GM12878 (cell line): Measurements from ENCODE around the gene SWSAP1. TPM values are rescaled to one million over a fixed set of nuclear protein-coding genes. Genes with fewer than 3 reads are reported as not detected.

Experiments
- GABPA ChIP-seq: IDR thresholded peaks from 2 replicates; pipeline ENCODE4 v1.6.1; 2014; ENCODE audit warnings: antibody characterized with exemption, low read depth, mild to moderate bottlenecking, inconsistent platforms
- HCFC1 ChIP-seq: fragments of 150-350 bp; IDR thresholded peaks from 2 replicates; pipeline ENCODE4 v1.6.1; 2014; ENCODE audit warnings: low read length
- IRF4 ChIP-seq: IDR thresholded peaks from 2 replicates; pipeline ENCODE4 v1.6.1; 2011; ENCODE audit warnings: low read depth, low read length
- KDM1A ChIP-seq: fragments of 200-600 bp; sonication (generic); IDR thresholded peaks from 2 replicates; pipeline ENCODE4 v1.6.1; 2016; ENCODE audit warnings: borderline replicate concordance
- NR2C1 ChIP-seq: fragments of 450-650 bp; IDR thresholded peaks from 2 replicates; pipeline ENCODE4 v1.6.1; 2017; ENCODE audit warnings: antibody characterized with exemption, mild to moderate bottlenecking, moderate library complexity
- PML ChIP-seq: IDR thresholded peaks from 2 replicates; pipeline ENCODE4 v1.6.1; 2012; ENCODE audit warnings: low read length, inconsistent platforms
- RFX5 ChIP-seq: IDR thresholded peaks from 2 replicates; pipeline ENCODE4 v1.6.1; 2011; ENCODE audit warnings: low read depth, low read length, improper control_type of control experiment
- TCF3 ChIP-seq: IDR thresholded peaks from 2 replicates; pipeline ENCODE4 v1.6.1; 2012; ENCODE audit warnings: low read depth, mild to moderate bottlenecking, low read length, borderline replicate concordance; ENCODE audit not compliant: insufficient read depth
- ZSCAN29 ChIP-seq: fragments of 450-650 bp; IDR thresholded peaks from 2 replicates; pipeline ENCODE4 v1.6.1; 2017; ENCODE audit warnings: mild to moderate bottlenecking, moderate library complexity
- polyA plus RNA-seq, 11 experiments: library from polyadenylated mRNA; depleted of rRNA in 4 of 11; unstranded in 6 of 11; stranded (reverse) in 5 of 11; fragments of >200 nt; fragmentation: Nextera tagmentation in 4 of 11; fragmentation: Illumina TruSeq in 1 of 11; extraction: Ambion mirVana in 4 of 11; extraction: Trizol in 1 of 11; gene quantifications; 1 replicate in 1 of 11; 2 replicates in 10 of 11; pipeline versions ENCODE4 v1.2.1 to v1.2.3, GENCODE V29; 2011 to 2016; ENCODE audit warnings: inconsistent platforms in 2 of 11, missing spikeins in 2 of 11, low read depth in 1 of 11
- total RNA-seq, 4 experiments: library from RNA; depleted of rRNA in 3 of 4; stranded (reverse); fragments of >200 nt in 3 of 4; fragmentation: Illumina TruSeq in 1 of 4; extraction: Trizol in 1 of 4; gene quantifications; 2 replicates each; pipeline versions ENCODE4 v1.2.1 to v1.2.3, GENCODE V29; 2013 to 2021
- TF ChIP-seq, protein P1 (sequence below): fragments of 450-650 bp; IDR thresholded peaks from 2 replicates; pipeline ENCODE4 v1.6.1; 2016; ENCODE audit warnings: mild to moderate bottlenecking, moderate library complexity, borderline replicate concordance
- TF ChIP-seq, protein P2 (sequence below): IDR thresholded peaks from 2 replicates; pipeline ENCODE4 v1.6.1; 2011; ENCODE audit warnings: mild to moderate bottlenecking, low read depth, low read length, moderate library complexity; ENCODE audit not compliant: insufficient replicate concordance
- TF ChIP-seq, protein P3 (sequence below): fragments of 450-650 bp; IDR thresholded peaks from 2 replicates; pipeline ENCODE4 v1.6.1; 2017; ENCODE audit warnings: mild to moderate bottlenecking, low read depth, inconsistent platforms; ENCODE audit not compliant: poor library complexity, severe bottlenecking
- TF ChIP-seq, protein P4 (sequence below): fragments of 450-650 bp; IDR thresholded peaks from 2 replicates; pipeline ENCODE4 v1.6.1; 2014; ENCODE audit warnings: mild to moderate bottlenecking
- TF ChIP-seq, protein P5 (sequence below): fragments of 450-650 bp; IDR thresholded peaks from 2 replicates; pipeline ENCODE4 v1.6.1; 2018; ENCODE audit warnings: borderline replicate concordance, mild to moderate bottlenecking; ENCODE audit not compliant: partially characterized antibody
- TF ChIP-seq, protein P6 (sequence below): fragments of 450-650 bp; IDR thresholded peaks from 2 replicates; pipeline ENCODE4 v1.6.1; 2017; ENCODE audit warnings: low read depth, mild to moderate bottlenecking, moderate library complexity

Gene SWSAP1
- total and polyA plus RNA-seq, 10 of the 15 experiments (the other 5 are each of a cell fraction or from before 2014, with no cell fraction given): 0.18 to 6.5 (median 2.4) TPM

DNA sequence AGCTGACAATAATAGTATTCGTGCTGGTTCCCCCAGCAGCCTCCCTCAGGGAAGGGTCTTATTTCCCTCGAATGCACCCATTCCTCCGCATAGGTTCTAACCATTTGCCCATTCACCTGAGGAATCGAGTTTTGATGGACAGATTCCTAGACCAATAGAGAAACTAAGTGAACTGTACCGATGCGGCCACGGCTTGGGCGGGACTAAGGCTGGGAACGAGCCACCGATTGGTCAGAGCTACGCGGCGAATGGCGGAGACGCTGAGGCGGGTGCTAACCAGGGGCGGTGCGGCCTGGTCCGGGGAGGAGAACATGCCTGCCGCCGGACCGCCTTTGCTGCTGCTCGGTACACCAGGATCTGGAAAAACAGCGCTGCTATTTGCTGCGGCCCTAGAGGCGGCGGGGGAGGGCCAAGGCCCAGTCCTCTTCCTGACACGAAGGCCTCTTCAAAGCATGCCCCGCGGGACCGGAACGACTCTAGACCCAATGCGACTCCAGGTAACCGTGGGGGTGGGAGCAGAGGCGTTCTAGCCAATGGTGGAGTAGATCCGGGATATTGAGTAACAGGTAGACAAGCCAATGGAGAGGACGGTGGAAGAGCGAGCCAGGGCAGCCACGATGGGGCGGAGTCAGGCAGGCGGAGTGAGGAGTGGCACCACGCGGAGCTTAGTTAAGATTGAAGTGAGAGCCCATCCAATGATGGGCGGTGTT is at the start of gene SWSAP1 (continued):
- TF ChIP-seq GABPA: peak; percentile 79; the same call in 1 of the 2 replicates
- TF ChIP-seq, protein P1, sequence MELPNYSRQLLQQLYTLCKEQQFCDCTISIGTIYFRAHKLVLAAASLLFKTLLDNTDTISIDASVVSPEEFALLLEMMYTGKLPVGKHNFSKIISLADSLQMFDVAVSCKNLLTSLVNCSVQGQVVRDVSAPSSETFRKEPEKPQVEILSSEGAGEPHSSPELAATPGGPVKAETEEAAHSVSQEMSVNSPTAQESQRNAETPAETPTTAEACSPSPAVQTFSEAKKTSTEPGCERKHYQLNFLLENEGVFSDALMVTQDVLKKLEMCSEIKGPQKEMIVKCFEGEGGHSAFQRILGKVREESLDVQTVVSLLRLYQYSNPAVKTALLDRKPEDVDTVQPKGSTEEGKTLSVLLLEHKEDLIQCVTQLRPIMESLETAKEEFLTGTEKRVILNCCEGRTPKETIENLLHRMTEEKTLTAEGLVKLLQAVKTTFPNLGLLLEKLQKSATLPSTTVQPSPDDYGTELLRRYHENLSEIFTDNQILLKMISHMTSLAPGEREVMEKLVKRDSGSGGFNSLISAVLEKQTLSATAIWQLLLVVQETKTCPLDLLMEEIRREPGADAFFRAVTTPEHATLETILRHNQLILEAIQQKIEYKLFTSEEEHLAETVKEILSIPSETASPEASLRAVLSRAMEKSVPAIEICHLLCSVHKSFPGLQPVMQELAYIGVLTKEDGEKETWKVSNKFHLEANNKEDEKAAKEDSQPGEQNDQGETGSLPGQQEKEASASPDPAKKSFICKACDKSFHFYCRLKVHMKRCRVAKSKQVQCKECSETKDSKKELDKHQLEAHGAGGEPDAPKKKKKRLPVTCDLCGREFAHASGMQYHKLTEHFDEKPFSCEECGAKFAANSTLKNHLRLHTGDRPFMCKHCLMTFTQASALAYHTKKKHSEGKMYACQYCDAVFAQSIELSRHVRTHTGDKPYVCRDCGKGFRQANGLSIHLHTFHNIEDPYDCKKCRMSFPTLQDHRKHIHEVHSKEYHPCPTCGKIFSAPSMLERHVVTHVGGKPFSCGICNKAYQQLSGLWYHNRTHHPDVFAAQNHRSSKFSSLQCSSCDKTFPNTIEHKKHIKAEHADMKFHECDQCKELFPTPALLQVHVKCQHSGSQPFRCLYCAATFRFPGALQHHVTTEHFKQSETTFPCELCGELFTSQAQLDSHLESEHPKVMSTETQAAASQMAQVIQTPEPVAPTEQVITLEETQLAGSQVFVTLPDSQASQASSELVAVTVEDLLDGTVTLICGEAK: peak; percentile 82; the same call in 1 of the 2 replicates
- TF ChIP-seq IRF4: 0 out of 2 replicates have a peak, but pooled peaks have one; percentile 9
- TF ChIP-seq TCF3: 0 out of 2 replicates have a peak, but pooled peaks have one; percentile 14
- TF ChIP-seq, protein P2, sequence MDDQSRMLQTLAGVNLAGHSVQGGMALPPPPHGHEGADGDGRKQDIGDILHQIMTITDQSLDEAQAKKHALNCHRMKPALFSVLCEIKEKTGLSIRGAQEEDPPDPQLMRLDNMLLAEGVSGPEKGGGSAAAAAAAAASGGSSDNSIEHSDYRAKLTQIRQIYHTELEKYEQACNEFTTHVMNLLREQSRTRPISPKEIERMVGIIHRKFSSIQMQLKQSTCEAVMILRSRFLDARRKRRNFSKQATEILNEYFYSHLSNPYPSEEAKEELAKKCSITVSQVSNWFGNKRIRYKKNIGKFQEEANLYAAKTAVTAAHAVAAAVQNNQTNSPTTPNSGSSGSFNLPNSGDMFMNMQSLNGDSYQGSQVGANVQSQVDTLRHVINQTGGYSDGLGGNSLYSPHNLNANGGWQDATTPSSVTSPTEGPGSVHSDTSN: peak; percentile 97
- TF ChIP-seq, protein P3, sequence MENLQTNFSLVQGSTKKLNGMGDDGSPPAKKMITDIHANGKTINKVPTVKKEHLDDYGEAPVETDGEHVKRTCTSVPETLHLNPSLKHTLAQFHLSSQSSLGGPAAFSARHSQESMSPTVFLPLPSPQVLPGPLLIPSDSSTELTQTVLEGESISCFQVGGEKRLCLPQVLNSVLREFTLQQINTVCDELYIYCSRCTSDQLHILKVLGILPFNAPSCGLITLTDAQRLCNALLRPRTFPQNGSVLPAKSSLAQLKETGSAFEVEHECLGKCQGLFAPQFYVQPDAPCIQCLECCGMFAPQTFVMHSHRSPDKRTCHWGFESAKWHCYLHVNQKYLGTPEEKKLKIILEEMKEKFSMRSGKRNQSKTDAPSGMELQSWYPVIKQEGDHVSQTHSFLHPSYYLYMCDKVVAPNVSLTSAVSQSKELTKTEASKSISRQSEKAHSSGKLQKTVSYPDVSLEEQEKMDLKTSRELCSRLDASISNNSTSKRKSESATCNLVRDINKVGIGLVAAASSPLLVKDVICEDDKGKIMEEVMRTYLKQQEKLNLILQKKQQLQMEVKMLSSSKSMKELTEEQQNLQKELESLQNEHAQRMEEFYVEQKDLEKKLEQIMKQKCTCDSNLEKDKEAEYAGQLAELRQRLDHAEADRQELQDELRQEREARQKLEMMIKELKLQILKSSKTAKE: peak; percentile 17
- TF ChIP-seq RFX5: 0 out of 2 replicates have a peak, but pooled peaks have one; percentile 12
- TF ChIP-seq PML: peak; percentile 86; the same call in 1 of the 2 replicates
- TF ChIP-seq, protein P4, sequence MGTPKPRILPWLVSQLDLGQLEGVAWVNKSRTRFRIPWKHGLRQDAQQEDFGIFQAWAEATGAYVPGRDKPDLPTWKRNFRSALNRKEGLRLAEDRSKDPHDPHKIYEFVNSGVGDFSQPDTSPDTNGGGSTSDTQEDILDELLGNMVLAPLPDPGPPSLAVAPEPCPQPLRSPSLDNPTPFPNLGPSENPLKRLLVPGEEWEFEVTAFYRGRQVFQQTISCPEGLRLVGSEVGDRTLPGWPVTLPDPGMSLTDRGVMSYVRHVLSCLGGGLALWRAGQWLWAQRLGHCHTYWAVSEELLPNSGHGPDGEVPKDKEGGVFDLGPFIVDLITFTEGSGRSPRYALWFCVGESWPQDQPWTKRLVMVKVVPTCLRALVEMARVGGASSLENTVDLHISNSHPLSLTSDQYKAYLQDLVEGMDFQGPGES: peak; percentile 83
- TF ChIP-seq, protein P5, sequence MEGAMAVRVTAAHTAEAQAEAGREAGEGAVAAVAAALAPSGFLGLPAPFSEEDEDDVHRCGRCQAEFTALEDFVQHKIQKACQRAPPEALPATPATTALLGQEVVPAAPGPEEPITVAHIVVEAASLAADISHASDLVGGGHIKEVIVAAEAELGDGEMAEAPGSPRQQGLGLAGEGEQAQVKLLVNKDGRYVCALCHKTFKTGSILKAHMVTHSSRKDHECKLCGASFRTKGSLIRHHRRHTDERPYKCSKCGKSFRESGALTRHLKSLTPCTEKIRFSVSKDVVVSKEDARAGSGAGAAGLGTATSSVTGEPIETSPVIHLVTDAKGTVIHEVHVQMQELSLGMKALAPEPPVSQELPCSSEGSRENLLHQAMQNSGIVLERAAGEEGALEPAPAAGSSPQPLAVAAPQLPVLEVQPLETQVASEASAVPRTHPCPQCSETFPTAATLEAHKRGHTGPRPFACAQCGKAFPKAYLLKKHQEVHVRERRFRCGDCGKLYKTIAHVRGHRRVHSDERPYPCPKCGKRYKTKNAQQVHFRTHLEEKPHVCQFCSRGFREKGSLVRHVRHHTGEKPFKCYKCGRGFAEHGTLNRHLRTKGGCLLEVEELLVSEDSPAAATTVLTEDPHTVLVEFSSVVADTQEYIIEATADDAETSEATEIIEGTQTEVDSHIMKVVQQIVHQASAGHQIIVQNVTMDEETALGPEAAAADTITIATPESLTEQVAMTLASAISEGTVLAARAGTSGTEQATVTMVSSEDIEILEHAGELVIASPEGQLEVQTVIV: peak; percentile 55
- TF ChIP-seq, protein P6, sequence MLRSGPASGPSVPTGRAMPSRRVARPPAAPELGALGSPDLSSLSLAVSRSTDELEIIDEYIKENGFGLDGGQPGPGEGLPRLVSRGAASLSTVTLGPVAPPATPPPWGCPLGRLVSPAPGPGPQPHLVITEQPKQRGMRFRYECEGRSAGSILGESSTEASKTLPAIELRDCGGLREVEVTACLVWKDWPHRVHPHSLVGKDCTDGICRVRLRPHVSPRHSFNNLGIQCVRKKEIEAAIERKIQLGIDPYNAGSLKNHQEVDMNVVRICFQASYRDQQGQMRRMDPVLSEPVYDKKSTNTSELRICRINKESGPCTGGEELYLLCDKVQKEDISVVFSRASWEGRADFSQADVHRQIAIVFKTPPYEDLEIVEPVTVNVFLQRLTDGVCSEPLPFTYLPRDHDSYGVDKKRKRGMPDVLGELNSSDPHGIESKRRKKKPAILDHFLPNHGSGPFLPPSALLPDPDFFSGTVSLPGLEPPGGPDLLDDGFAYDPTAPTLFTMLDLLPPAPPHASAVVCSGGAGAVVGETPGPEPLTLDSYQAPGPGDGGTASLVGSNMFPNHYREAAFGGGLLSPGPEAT: peak; percentile 57
- no peak for TF ChIP-seq KDM1A
- no peak for TF ChIP-seq ZSCAN29
- TF ChIP-seq HCFC1: peak; percentile 43
- TF ChIP-seq NR2C1: 0 out of 2 replicates have a peak, but pooled peaks have one; percentile 41
